ENCODE results near the gene LRRC49. TPM values are rescaled to one million over a fixed set of nuclear protein-coding genes. Genes with fewer than 3 reads are reported as not detected.

The LRRC49 gene
- polyA plus RNA-seq, 3 donors = 15.3 to 20.0 (median 17.0) TPM

DNA sequence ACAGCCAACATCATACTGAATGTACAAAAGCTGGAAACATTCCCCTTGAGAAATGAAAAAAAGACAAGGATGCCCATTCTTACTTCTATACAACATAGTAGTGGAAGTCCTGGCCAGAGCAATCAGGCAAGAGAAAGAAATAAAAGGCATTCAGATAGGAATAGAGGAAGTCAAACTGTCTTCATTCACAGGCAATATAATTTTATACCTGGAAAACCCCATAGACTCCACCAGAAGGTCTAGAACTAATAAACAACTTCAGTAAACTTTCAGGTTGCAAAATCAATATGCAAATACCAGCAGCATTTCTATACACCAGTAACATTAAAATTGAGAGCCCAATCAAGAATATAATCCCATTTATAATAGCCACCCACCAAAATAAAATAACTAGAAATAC lies 195.5 kb downstream of the LRRC49 start:
- DNase-seq = no peak

DNA sequence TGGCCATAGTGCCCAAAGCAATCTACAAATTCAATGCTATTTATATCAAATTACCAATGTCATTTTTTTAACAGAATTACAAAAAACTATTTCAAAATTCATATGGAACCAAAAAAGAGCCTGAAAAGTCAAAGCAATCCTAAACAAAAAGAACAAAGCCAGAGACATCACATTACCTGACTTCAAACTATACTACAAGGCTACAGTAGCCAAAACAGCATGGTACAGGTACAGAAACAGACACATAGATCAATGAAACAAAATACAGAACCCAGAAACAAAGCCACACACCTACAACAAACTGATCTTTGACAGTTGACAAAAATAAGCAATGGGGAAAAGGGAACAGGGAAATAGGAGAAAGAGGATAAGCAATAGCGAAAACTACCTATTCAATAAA lies 196.1 kb downstream of the LRRC49 start:
- DNase-seq = no peak

DNA sequence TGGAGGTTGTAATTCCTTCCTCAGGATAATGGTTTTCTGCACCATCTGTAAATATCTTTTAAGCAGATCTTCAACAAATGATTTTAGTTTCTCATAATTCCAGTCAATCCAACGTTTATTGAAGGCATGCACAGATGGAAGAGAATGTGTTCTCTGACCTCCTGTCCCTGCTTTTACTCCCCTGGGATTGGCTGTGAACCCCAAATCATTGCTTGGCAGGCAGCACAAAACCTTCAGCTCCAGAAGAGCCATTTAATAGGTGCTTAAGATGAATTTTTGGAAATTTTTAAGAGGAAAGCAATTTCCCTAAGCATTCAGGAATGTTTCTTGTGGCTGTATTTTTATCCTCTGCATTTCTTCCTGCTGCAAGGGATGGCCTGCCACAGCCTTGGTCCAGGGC lies 197.2 kb downstream of the LRRC49 start:
- DNase-seq = no peak

DNA sequence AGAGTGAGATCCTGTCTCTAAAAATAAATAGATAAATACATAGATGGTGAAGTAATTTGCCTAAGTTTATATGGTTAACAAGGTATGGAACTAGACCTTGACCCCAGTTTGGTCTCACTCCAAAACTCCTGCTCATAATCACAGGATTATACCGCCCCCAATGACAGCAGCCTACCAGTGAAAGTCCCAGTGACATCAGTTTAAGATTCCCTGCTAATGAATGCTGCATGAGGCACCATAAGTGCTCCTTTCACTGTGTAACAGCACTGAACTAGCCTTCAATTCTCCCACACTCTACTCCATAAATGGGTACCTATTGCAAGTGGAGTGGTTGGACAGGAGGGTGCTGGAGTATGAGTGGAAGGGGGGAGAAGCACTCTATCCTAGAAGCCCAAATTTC lies 199.0 kb downstream of the LRRC49 start:
- no peak for DNase-seq

DNA sequence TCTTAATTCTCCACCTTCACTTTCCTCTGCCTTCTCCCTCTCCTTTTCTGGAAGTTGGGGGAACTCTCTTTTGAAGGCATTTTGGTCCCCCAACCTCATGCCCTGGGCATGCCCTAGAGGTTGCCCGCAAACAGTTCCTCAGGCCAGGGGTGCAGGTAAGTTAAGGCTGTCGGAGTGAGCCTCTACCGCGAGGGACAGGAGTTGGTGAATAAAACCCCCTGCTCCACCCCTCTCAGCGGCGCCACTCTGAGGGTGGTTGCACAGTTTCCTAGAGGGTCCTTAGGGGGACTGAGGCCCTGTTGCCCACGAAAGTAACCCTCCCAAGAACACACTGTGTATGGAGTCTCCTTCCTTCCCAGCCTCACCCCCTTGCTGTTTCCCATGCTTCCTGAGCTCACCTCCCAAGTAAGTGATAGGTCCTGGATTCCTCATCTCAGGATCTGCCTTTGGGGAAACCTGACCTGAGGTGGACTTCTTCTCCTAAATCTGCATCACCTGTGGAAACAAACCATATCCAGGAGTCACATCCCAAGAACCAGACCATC lies 199.5 kb downstream of the LRRC49 start:
- no peak for DNase-seq

DNA sequence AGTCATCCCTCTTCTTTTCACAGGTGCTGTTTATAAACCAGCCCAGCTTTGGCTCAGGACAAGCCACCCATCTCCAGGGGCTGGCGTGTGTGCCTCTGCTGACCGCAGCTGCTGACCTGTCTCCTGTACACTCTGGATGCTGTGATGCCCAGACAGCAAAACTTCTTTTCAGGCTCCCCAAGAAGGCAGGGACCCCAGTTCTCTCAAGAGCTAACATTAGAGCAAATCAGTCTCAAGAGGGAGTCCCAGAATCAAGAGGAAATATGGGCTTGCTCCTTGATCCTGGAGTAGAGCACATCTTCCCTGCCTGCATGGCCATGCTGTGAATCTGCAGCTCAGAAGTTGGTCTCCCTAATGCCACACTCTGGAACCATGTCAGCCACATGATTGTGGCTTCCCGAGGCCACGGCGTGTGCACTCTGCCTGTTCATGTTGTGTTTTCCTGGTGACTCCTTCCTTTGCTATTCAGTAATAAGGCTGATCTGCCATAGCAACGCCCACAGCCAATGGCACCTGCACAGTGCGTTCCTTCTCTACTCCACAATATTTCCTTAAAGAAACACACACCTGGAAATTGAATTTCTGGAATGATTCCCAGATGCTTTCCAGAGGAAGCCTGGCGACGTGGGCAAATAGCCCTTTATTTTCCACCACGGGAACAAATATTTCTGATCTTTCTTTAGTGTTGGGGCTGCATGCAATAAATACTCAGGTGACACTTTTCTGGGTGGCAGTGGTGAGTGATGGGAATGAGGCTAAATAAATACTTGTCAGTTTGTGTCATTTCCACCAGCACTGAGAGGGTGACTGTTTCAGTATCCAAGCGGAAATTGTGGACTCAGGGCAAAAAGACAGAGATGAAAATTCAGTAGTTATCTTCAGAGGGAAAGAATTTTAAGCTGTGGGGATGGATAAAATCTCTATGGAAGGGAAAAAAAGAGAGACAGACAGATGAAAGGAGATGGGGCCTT lies 200.7 kb downstream of the LRRC49 start:
- DNase-seq = no peak

DNA sequence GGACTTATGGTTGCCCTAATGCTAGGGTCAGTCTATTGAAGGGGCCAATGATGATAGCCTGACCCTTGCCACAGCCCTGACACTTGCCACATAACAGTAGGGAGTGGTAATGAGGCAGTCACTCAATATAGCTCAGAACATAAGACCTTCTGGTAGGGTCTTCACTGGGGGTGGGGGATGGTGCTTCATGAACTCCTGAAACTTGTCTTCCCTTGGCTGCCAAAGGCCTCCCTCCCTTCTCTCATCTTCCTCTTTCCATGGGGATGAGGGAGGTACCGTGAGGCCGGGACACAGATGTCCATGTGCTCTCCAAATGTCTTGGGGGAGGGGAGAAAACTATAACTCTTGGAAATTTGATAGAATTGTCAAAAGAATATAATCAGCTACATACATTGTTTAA lies 201.5 kb downstream of the LRRC49 start:
- no peak for DNase-seq

DNA sequence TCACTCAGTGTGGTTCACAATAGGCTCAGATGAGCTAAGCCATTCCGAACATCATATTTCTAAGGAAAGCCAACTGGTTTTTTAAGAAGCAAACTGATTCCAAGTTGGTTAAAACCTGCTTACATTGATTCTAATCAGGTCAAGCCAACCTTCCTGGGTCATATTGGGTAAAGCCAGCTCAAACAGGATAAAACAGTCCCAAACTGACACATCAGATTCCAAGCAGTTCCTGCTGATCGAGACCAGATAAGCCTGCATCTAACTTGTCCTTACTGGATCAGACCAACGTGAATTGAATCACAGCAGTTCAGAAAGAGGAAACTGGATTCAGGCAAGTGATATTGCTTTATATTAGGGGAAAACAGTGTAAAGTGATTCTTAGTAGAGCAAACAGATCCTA lies 204.1 kb downstream of the LRRC49 start:
- DNase-seq = no peak

DNA sequence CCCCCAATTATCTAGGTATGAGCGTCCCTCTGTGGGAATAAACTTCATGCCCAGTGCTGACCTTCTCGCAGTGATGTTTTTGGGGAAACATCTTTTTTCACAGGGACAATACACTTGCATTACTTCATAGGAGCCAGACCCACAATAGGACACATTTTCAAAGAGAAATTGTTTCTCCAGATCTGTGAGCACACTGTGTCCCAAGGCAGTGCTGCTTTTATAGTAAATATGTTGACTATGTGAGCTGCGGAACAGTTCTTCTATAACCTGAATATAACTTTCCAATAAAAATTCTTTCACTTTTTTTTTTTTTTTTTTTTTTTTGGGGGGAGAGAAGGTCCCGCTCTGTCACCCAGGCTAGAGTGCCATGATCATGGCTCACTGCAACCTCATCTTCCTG lies 205.3 kb downstream of the LRRC49 start:
- DNase-seq = no peak

DNA sequence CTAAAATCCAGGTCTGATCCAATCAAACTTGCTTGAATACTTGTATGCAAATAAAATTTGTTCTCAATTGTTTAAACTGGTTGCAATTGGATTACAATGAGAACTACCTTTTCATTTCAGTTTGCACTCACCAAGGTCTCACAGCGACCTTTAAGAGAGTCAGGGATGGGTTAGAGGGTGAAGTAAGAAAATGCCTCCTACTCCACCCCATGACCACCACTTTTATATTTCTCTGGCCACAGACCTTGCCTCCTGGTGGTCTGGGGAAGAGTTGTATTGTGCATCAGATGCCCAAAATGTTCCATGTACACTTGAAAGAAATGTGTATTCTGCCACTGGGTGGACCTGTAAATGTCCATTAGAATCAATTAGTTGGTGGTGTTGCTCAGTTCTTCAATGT lies 206.3 kb downstream of the LRRC49 start:
- DNase-seq = no peak

Other genes with a start within 250 kb of the LRRC49 start
- 100 to 1,000 TPM in 2 of 3 donors, 10 to 100 TPM in 1; 79.7 to 110 (median 102) TPM for gene UACA, start 129.3 kb upstream of the LRRC49 start, polyA plus RNA-seq (ENCODE audit: insufficient read length in 3 of 3)
- 10 to 100 TPM; 12.9 to 19.1 (median 15.3) TPM for gene LARP6, start 38.7 kb upstream of the LRRC49 start, polyA plus RNA-seq (ENCODE audit: insufficient read length in 3 of 3)
- gene THAP10, start 393 bp upstream of the LRRC49 start, polyA plus RNA-seq (ENCODE audit: insufficient read length in 3 of 3) = 1 to 10 TPM; 7.5 to 9.7 (median 7.8) TPM
- 10 to 100 TPM; 29.8 to 31.9 (median 30.7) TPM for gene THSD4, start 222.6 kb downstream of the LRRC49 start, polyA plus RNA-seq (ENCODE audit: insufficient read length in 3 of 3)

Measured in renal pelvis (tissue), 4 donors.